ENCODE data around the gene RAPSN. TPM values are rescaled to one million over a fixed set of nuclear protein-coding genes. Genes with fewer than 3 reads are reported as not detected.

RAPSN gene
- polyA plus RNA-seq, 3 donors: 1.2 TPM; not detected in 2

DNA sequence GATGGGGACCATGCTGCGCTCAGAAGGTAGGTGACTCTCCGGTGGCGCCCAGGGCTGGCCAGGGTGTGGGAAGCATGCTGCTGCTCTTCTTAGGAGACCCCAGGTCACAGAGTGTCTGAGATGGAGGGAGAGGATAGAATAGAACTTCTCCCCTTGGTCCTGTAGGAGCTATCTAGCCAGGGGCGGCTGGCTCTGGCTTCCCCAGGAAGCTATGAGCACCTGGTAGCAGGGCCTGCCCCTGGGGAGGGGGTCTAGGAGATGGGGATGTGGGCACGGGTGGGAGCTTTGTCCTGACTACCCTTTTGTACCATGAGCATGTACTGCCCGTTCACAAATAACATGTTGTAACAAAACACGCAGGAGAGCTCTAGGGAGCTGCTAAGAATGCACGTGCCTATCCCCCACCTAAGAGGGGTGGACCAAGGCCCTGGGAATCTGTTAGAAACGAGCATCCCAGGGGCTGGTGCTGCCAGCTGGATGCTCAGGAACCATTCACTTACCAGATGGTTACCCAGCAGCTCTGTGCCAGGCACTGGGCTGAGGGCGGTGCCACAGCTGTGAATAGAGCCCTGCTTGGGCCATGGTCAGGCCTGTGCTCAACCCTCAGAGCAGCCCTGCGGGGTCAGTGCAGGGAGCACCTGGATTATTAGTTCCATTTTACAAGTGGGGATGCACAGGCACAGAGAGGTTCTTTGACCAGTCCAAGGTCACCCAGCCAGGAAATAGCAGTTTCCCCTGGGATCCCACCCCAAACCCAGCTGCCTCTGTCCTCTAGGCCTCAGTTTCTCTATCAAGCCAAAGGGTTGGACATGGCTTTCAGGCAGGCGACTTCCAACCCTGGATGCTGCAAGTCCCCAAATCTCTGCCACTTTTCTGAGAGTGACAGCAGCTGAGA is 38.3 kb downstream of the RAPSN start:
- DNase-seq: no peak
- intact Hi-C loops (cut with micrococcal nuclease): loop anchor here in 1 of 2 donors (5.0 kb wide), 1 partner anchor 78 kb away; no protein-coding TSS in a partner anchor
- peaks cover 28% of the 10 kb centered on the region for H3K79me2 ChIP-seq (ENCODE audit: insufficient read depth, low read length)
- Mint-ChIP-seq H3K36me3 (peaks cover 15 to 22% of the 10 kb centered on the region in 2 donors), H3K9me3 (peaks cover 0 to 3% (median 0%) of the 10 kb centered on the region in 7 donors), H3K27me3 (ENCODE audit: low read depth in 3 of 3) (no peaks in the 10 kb centered on the region), H3K4me1 (peaks cover 26% of the 10 kb centered on the region), H3K4me3 (no peak overlapping the region), H3K27ac (peak overlapping the region in 2 of 7 donors; percentile 33 to 53)
- no peak overlapping the region for H3K4me3 ChIP-seq (replicated peaks in 1 of 3; ENCODE audit: low read depth in 2 of 3, low read length in 3 of 3)
- peaks cover 28 to 40% of the 10 kb centered on the region in 2 donors for H3K4me1 ChIP-seq (ENCODE audit: control insufficient read depth in 1 of 2, insufficient read depth in 2 of 2, low read length in 2 of 2)
- H3K27me3 ChIP-seq (ENCODE audit: control insufficient read depth in 2 of 2, insufficient read depth in 2 of 2, low read length in 2 of 2): no peaks in the 10 kb centered on the region
- peaks cover 8% of the 10 kb centered on the region for H4K20me1 ChIP-seq (ENCODE audit: insufficient read depth, low read length)
- no peaks in the 10 kb centered on the region for H3K9me3 ChIP-seq (replicated peaks in 1 of 2; ENCODE audit: control insufficient read depth in 1 of 2, insufficient read depth in 1 of 2, low read length in 2 of 2)
- TF ChIP-seq, protein P1, sequence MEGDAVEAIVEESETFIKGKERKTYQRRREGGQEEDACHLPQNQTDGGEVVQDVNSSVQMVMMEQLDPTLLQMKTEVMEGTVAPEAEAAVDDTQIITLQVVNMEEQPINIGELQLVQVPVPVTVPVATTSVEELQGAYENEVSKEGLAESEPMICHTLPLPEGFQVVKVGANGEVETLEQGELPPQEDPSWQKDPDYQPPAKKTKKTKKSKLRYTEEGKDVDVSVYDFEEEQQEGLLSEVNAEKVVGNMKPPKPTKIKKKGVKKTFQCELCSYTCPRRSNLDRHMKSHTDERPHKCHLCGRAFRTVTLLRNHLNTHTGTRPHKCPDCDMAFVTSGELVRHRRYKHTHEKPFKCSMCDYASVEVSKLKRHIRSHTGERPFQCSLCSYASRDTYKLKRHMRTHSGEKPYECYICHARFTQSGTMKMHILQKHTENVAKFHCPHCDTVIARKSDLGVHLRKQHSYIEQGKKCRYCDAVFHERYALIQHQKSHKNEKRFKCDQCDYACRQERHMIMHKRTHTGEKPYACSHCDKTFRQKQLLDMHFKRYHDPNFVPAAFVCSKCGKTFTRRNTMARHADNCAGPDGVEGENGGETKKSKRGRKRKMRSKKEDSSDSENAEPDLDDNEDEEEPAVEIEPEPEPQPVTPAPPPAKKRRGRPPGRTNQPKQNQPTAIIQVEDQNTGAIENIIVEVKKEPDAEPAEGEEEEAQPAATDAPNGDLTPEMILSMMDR (IDR thresholded peaks at IDR 0.05): no peak
- H3K36me3 ChIP-seq (replicated peaks in 1 of 2; ENCODE audit: control insufficient read depth in 1 of 2, insufficient read depth in 2 of 2, low read length in 2 of 2): peaks cover 13 to 22% of the 10 kb centered on the region in 2 donors
- 96% methylated on average over 8 of the region's 12 CpGs for WGBS (ENCODE audit: insufficient coverage)
- H3K27ac ChIP-seq (ENCODE audit: low read depth in 1 of 2, low read length in 2 of 2): no peak overlapping the region
- no peak overlapping the region for H2AFZ ChIP-seq (ENCODE audit: insufficient read depth, low read depth, low read length, poor library complexity, severe bottlenecking)
- H3K4me2 ChIP-seq (replicated peaks; ENCODE audit: extremely low read depth, low read length, poor library complexity, severe bottlenecking): no peak overlapping the region
- H3K9ac ChIP-seq (ENCODE audit: insufficient read depth, low read length, poor library complexity, severe bottlenecking): no peak overlapping the region

DNA sequence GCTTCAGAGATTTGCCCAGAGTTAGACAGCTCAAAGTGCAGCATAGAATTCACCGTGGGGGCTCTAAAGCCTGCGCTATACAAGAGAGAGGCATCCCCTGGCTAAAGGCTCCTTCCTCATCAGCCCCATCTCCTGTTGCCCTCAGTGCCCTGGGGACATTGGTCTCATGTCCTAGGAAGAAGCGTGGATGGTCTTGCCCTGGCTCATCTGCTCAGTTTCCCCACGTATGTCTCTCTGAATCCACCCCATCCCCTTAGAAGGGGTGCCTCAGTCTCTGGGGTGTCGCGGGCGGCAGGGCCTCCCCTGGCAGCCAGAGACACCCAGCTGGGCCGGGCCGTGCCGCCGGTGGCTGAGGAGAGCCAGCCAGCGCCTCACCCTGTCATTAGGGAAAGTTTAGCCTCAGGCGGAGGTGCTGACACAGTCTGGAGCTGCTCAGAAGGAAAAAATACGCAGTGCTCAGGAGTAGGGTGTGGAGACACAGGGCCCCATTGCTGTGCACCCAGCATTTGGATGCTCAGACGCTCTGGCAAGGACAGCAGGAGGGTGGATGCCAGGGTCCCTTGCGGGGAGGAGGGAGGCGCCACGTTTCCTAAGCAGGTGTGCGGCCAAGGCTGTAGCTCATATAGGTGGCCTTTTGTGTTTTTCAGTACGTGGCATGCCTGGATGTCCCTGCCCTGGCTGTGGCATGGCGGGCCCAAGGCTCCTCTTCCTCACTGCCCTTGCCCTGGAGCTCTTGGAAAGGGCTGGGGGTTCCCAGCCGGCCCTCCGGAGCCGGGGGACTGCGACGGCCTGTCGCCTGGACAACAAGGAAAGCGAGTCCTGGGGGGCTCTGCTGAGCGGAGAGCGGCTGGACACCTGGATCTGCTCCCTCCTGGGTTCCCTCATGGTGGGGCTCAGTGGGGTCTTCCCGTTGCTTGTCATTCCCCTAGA is 39.2 kb downstream of the RAPSN start:
- peak overlapping the region in 1 of 3 experiments; percentile 79 for H3K4me3 ChIP-seq (replicated peaks in 1 of 3; ENCODE audit: low read depth in 2 of 3, low read length in 3 of 3)
- TF ChIP-seq, protein P1 (IDR thresholded peaks at IDR 0.05): no peak
- H3K4me1 ChIP-seq (ENCODE audit: control insufficient read depth in 1 of 2, insufficient read depth in 2 of 2, low read length in 2 of 2): peaks cover 28 to 40% of the 10 kb centered on the region in 2 donors
- no peak overlapping the region for H3K27ac ChIP-seq (ENCODE audit: low read depth in 1 of 2, low read length in 2 of 2)
- Mint-ChIP-seq H3K27me3 (ENCODE audit: low read depth in 3 of 3) (no peaks in the 10 kb centered on the region), H3K4me1 (peaks cover 28% of the 10 kb centered on the region), H3K36me3 (peaks cover 10 to 13% of the 10 kb centered on the region in 2 donors), H3K4me3 (peak overlapping the region; percentile 88 to 91), H3K27ac (peak overlapping the region; percentile 30 to 98 (median 88)), H3K9me3 (no peaks in the 10 kb centered on the region)
- DNase-seq: no peak
- peaks cover 9 to 13% of the 10 kb centered on the region in 2 donors for H3K36me3 ChIP-seq (replicated peaks in 1 of 2; ENCODE audit: control insufficient read depth in 1 of 2, insufficient read depth in 2 of 2, low read length in 2 of 2)
- H2AFZ ChIP-seq (ENCODE audit: insufficient read depth, low read depth, low read length, poor library complexity, severe bottlenecking): peak overlapping the region; percentile 90
- 95% methylated on average over 27 of the region's 31 CpGs for WGBS (ENCODE audit: insufficient coverage)
- H3K9ac ChIP-seq (ENCODE audit: insufficient read depth, low read length, poor library complexity, severe bottlenecking): no peak overlapping the region
- H4K20me1 ChIP-seq (ENCODE audit: insufficient read depth, low read length): peaks cover 8% of the 10 kb centered on the region
- intact Hi-C loops (cut with micrococcal nuclease): loop anchor here in 1 of 2 donors (5.0 kb wide), 1 partner anchor 77 kb away; no protein-coding TSS in a partner anchor
- H3K27me3 ChIP-seq (ENCODE audit: control insufficient read depth in 2 of 2, insufficient read depth in 2 of 2, low read length in 2 of 2): no peaks in the 10 kb centered on the region
- peaks cover 28% of the 10 kb centered on the region for H3K79me2 ChIP-seq (ENCODE audit: insufficient read depth, low read length)
- peak overlapping the region; percentile 89 for H3K4me2 ChIP-seq (replicated peaks; ENCODE audit: extremely low read depth, low read length, poor library complexity, severe bottlenecking)
- H3K9me3 ChIP-seq (replicated peaks in 1 of 2; ENCODE audit: control insufficient read depth in 1 of 2, insufficient read depth in 1 of 2, low read length in 2 of 2): no peaks in the 10 kb centered on the region
